HG03108 (cell line): ENCODE results near the gene KLHL3.

Experiments used
- ATAC-seq: cut with Tn5 transposase; IDR thresholded peaks from one replicate; pipeline ENCODE4 v1.9.1; 2021; ENCODE audit warnings: moderate library complexity; ENCODE audit not compliant: unreplicated experiment

Gene KLHL3

DNA sequence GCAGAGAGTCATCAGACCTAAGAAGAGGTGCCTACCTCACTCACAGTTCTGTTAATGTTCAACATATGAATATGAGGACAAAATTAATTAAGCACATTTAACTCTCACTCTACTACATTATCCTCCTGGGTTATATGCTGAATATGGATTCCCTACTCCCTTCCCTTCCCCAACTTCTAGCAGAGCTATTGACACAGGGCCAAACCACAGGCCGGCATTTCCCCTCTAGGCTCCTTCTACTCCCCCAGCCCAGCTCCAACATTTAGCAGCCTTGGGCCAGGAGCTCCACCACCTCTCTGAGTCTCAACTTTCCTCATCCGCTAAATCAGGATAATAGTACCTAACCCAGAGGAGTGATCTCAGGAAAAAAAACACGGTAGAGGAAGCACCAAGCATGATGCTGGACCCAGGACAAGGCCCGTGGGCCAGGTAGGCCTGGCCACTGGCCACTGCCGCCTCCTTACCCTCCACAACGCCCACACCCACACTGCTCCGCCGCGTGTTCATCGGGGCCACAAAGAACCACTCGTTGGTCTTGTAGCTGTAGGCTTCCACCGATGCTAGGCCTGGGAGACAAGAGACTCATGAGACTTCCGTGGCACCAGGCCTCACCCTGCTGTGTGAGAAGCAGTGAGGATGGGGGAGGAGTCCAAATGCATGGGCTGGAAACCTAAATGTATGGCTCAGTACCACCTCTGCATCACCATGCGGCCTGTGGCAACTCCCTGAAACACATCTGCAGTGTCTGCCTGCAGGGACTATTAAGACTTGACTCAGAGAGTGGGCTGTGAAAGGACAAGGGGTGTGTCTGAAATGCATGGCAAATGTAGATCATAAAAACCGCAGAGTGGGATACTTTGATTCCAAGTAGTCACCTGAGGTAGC lies 98.8 kb downstream of the KLHL3 start:
- ATAC-seq = no peak

DNA sequence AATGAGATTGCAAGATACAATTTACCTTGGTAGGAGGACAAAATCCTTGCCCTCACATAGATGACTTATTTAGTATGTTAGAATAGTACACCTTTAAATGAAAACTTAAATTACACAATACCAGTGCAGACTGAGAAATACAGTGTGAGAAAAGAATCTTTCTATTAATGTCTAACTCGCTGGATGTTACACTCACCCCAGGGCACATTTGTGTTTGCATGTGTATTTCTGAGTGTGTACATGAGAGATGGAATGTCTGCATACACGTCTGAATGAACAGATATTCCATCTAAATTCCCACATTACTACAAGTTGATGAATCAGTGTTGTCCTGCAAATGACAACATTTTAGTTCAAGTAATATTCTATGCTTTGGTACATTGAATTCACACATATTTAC lies 99.8 kb downstream of the KLHL3 start:
- no peak for ATAC-seq

DNA sequence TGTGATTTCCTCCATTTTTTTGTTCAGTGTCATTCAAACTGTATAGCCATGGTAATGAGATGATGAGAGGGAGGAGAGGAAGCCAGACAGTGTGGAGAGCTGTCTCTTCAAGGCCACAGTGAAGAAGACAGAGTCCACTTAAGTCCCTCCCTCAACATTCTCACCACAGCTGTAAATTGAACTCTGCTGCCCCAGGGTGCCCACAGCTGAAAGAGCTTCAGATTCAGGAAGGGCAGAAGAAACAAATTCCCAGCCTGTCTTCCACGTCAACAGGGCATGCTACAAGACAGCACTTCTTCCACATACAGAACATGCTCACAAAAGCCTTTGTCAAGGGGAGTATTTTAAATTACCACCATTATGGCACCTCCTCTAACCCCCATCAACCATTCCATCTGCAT lies 100.4 kb downstream of the KLHL3 start:
- ATAC-seq = no peak

- ATAC-seq = no peak
Measured at GRCh38 chr5:137633896-137634295, 102.0 kb downstream of the KLHL3 start.

- no peak for ATAC-seq
Measured at GRCh38 chr5:137632716-137633115, 103.2 kb downstream of the KLHL3 start.

GRCh38 chr5:137631453-137631852 lies 104.4 kb downstream of the KLHL3 start:
- ATAC-seq = no peak

GRCh38 chr5:137630972-137631370 lies 104.9 kb downstream of the KLHL3 start:
- ATAC-seq = no peak

GRCh38 chr5:137630216-137630971 lies 105.5 kb downstream of the KLHL3 start:
- ATAC-seq = no peak

DNA sequence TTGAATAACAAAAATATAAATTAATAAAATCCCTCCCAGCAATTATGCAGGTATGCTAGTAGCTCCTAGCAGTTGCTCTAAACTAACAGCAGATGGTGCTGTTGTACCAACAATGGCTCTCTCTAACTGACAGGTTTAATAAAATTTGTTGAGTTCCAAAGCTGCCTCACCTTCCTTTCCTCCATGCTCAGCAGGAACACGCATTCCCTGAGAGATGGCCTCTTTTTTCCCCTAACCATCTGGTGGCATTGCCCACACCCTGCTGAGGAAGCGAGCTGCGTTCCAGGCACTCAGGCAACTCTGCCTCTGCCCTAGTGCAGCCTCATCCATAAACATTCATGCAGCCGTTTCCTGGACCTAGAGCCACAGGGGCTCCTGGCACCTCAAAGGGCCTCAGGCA lies 106.2 kb downstream of the KLHL3 start:
- no peak for ATAC-seq

DNA sequence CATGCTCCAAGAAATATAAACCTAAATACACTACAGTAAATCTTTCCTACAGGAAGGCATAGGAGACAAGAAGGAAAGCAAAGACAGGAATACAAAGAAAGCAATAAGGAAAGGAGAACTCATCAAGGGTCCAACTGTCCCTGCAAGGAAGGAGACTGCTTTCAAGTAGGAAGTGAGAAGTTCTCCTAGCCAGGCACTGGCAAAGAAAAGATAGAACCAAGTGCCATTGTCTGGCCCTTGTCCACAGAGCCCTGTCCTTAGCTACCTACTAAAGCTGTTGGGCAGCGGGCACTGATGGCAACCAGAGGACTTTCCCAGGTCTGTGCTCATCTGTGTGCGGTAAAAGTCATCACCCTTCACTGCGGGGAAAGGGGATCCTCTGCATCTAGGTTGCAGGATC lies 108.2 kb downstream of the KLHL3 start:
- no peak for ATAC-seq

GRCh38 chr5:137627293-137627692 lies 108.6 kb downstream of the KLHL3 start:
- no peak for ATAC-seq

GRCh38 chr5:137624786-137625349 lies 111.0 kb downstream of the KLHL3 start:
- no peak for ATAC-seq

GRCh38 chr5:137622850-137623249 lies 113.0 kb downstream of the KLHL3 start:
- no peak for ATAC-seq

- ATAC-seq = no peak
Measured at GRCh38 chr5:137621861-137622823, 113.7 kb downstream of the KLHL3 start.

DNA sequence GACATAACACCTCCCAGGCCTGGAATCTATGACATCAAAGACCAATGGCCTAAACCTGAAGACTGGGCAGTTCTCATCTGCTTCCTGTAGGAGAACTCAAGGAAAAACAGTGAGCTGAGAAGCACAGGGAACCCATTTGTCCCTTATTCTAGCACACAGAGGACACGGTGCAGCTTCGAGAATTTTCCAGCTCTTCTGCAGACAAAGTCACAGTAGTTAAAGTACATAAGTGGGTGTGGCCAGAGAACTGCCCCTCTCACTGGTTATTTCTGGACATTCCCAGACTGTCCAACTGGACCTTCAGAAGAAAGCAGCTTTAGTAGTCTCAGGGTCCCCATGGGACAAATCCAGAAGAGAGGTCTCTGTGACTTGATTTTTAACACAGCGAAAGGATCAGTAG lies 114.6 kb downstream of the KLHL3 start:
- ATAC-seq = no peak

DNA sequence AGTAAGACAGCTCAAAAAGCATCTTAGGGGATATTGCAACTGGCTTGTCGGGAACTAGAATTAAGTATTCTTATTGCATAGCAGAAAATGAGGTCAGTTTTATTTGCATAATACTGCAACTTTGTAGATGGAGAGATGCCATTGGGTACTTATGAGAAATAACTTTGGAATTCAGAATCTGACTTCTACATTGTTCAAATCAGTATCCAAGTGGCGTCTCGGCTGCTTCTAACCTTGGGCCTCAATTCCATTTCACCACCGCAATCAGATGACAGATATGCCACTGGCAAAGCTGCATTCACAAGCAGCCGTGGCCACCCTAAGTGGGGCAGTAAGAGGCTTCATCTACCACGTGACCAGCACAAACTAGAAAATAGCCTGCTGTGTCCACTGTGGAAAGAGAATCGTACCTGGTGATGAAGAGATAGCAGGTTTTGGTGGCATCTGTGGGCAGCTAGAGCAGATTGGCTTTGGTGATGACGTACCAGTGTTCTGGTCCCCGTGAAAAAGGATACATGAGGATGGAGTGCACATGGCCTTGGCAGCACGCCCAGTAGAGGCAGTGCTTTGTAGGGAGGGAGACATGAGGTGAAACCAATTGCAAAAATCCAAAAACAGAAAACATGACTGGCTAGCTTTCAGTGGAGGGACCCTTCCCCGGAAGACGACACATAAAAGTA lies 116.6 kb downstream of the KLHL3 start:
- ATAC-seq = no peak

GRCh38 chr5:137618476-137618875 lies 117.4 kb downstream of the KLHL3 start:
- no peak for ATAC-seq

DNA sequence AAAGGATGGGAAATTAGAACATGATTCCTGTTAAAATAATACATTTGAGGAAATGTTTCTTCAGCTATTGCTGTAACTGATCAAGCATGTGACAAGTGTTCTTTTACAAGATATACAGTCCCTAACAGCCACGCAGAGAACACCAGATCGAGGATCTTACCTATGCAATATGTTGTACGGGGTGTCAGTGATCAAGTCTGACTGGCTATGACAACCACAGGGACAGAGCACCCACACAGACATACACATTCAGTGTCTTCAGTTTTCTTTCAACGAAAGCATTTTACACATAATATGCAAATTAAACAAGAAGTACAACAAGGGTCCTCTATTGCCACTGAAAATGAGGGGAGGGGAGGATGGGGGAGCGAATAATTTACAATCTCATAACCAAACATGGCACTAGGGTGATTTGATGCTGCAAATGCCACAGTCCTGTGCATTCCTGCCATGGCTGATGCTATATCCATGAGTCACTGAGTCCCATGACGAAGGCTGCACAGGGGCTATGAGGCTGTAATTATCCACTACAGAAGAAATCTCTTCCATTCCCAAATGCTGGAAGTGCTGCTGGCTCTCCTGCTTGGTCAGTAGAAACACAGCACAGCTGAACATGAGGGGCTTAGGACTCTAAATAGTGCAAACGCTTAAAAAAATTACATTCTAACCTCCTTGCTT lies 118.2 kb downstream of the KLHL3 start:
- ATAC-seq = no peak

DNA sequence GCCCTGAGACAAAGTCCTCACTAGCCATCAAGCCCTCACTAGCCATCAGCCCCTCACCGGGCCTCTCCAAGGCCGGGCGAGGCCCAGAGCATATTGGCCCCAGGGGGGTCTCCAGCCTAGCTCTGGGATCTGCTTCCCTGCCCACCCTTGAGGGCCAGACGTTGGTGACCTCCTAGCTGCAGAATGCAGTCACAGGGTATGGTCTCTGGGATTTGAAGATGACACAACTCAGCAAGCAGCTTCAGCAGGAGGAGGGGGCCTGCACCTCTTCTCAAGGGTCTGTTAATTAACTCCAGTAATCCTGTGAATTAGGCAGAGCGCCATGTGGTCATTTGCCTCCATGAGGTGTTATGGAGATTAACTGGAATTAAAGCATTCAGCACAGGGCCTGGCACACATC lies 119.8 kb downstream of the KLHL3 start:
- no peak for ATAC-seq
